Heart right ventricle (tissue), 16 donors: ENCODE results near the gene LAMA2. TPM values are rescaled to one million over a fixed set of nuclear protein-coding genes. Genes with fewer than 3 reads are reported as not detected.

Source experiments
- ATAC-seq, 8 donors: fragments of 200-7000 bp; cut with Tn5 transposase; one replicate each; pipeline ENCODE4 v1.9.1; 2020; ENCODE audit warnings: mild to moderate bottlenecking in 8 of 8, moderate library complexity in 8 of 8, moderate number of reproducible peaks in 1 of 8
- DNase-seq, 2 donors: peaks; one replicate each; pipeline ENCODE4 v3.0.0-alpha.2; 2020
- H3K27ac ChIP-seq, 10 donors: fragments of 200-600 bp; sonication (generic) in 2 of 10; one replicate each; pipeline versions ENCODE4 v1.5.0 to v1.8.0; 2020 to 2022; ENCODE audit warnings: mild to moderate bottlenecking in 3 of 10
- H3K27me3 ChIP-seq, 7 donors: fragments of 200-600 bp; one replicate each; pipeline ENCODE4 v1.8.0; 2021 to 2022; ENCODE audit warnings: mild to moderate bottlenecking in 2 of 7
- H3K36me3 ChIP-seq, 9 donors: fragments of 200-600 bp; sonication (generic) in 1 of 9; one replicate each; pipeline versions ENCODE4 v1.5.0 to v1.8.0; 2020 to 2022; ENCODE audit warnings: mild to moderate bottlenecking in 2 of 9
- H3K4me1 ChIP-seq, 9 donors: fragments of 200-600 bp; sonication (generic) in 1 of 9; one replicate each; pipeline versions ENCODE4 v1.5.0 to v1.8.0; 2020 to 2022; ENCODE audit warnings: mild to moderate bottlenecking in 4 of 9
- H3K4me3 ChIP-seq, 10 donors: fragments of 200-600 bp; sonication (generic) in 2 of 10; one replicate each; pipeline versions ENCODE4 v1.5.0 to v1.8.0; 2020 to 2022; ENCODE audit warnings: mild to moderate bottlenecking in 7 of 10, moderate library complexity in 2 of 10
- H3K9me3 ChIP-seq, 11 donors: fragments of 200-600 bp in 10 of 11; sonication (generic) in 2 of 11; one replicate each; pipeline versions ENCODE4 v1.5.0 to v1.8.0; 2013 to 2022; ENCODE audit warnings: mild to moderate bottlenecking in 2 of 11, control low read depth in 1 of 11, moderate library complexity in 1 of 11
- CTCF ChIP-seq, 9 donors: fragments of 200-600 bp; sonication (generic) in 2 of 9; IDR thresholded peaks; one replicate each; pipeline versions ENCODE4 v1.5.0 to v1.8.0; 2021 to 2022; ENCODE audit warnings: antibody characterized with exemption in 9 of 9, mild to moderate bottlenecking in 5 of 9, moderate library complexity in 1 of 9
- WGBS, 2 donors: extraction: QIAGEN DNeasy Blood & Tissue Kit; methylation state at CpG; one replicate each; pipeline ENCODE4 v1.1.7; 2013; ENCODE audit warnings: inconsistent platforms in 1 of 2; 5-methylcytosine and 5-hydroxymethylcytosine counted together
- intact Hi-C, 10 donors: fragments of 100-400 bp; cut with DNase I; formaldehyde crosslinking; loops; one replicate each; pipeline versions ENCODE4 v1.11.1 to v1.14.2; 2022
- polyA plus RNA-seq, 2 donors: library from polyadenylated mRNA; stranded (reverse); fragments of 200-250 nt; gene quantifications; one replicate each; pipeline ENCODE4 v1.2.3, GENCODE V29; 2013
- total RNA-seq, 10 donors: library from RNA; stranded (reverse); fragmentation: NEBNext Ultra II Directional in 3 of 10; extraction: Animal tissue kit (Norgen Biotek cat#: 25700) in 3 of 10; gene quantifications; one replicate each; pipeline versions ENCODE4 v1.2.1 to v1.2.4, GENCODE V29; 2021 to 2023
- donor health status: Arrhythmogenic right ventricular cardiomyopathy.
- donor health status: ischemic (EF 13 %, LVEDD 7.1; RV severe dilation, severe dysfunction).
- donor health status: healthy with polysubstance abuse.
- donor health status: DM: no; HTN: yes; CAD: no.
- donor health status: DM: no; HTN: no; CAD: no.
- donor health status: ischemic (EF 25% LVEDD 6.9; RV normal size, moderate dysfunction).
- donor health status: ischemic (EF 25% LVEDD 5.7; RV mildly dilated, moderate dysfunction).
- donor health status: healthy.
- donor health status: DM: yes; HTN: yes; CAD: no.
- donor health status: Ischemic cardiomyopathy.
- donor health status: ischemic (EF 35%, LVEDD 5.7; RV mildly dilated, moderate dysfunction).
- donor health status: nonischemic (EF 11% LVEDD 7.7; RV severe dilation, severe dysfunction).
- donor health status: DM: yes; HTN: yes; CAD: no.
- donor health status: PGD.
- donor health status: ischemic (EF 29% LVEDD 5.4; RV normal size, mild dysfunction).
- donor health status: nonischemic (EF 23%, LVEDD 6.1; RV moderate dilation, normal function).

Gene LAMA2
- total and polyA plus RNA-seq, 12 donors: 31.1 to 293 (median 223) TPM

- no peak for TF ChIP-seq CTCF (IDR thresholded peaks at IDR 0.05)
- no peak overlapping the region for H3K27ac ChIP-seq
- H3K36me3 ChIP-seq: peaks cover 0 to 80% (median 5%) of the 10 kb centered on the region in 9 donors
- DNase-seq: no peak
- H3K4me1 ChIP-seq: peaks cover 0 to 3% (median 0%) of the 10 kb centered on the region in 9 donors
- no peaks in the 10 kb centered on the region for H3K27me3 ChIP-seq
- WGBS, 2 donors: 88% methylated on average over 4 of the region's 4 CpGs
- no peaks in the 10 kb centered on the region for H3K9me3 ChIP-seq
- intact Hi-C loops: no loop called here
- H3K4me3 ChIP-seq: no peak overlapping the region
- no peak for ATAC-seq
These were observed 452.9 kb downstream of the LAMA2 start for GRCh38 chr6:129335792-129336191.

DNA sequence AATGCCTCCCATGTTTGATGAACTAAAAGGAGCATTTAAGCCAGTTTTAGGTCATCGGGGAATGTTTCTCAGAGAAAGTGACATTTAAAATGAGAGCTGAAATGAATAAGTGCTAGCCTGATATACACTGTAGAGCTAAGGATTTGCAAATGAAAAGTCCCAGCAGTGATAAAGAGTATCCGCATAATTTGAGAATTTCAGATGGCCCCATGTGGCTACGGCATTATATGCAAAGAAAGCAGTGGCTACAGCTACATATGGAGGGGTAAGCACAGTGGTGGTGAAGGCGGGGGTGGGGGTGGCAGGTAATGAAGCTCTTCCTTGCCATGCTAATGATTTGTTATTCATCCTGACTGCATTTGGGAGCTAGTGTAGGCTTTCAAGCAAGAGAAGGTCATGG is 455.7 kb downstream of the LAMA2 start:
- 92 to 95% methylated on average over 4 of the region's 4 CpGs for WGBS, 2 donors
- no peak for TF ChIP-seq CTCF (IDR thresholded peaks at IDR 0.05)
- intact Hi-C loops: no loop called here
- Histone ChIP-seq H3K27ac (no peak overlapping the region), H3K4me1 (peaks cover 0 to 18% (median 6%) of the 10 kb centered on the region in 9 donors), H3K4me3 (no peak overlapping the region), H3K36me3 (peaks cover 0 to 71% (median 4%) of the 10 kb centered on the region in 9 donors), H3K27me3 (no peaks in the 10 kb centered on the region), H3K9me3 (no peaks in the 10 kb centered on the region)
- DNase-seq (no peak), ATAC-seq (no peak)

DNA sequence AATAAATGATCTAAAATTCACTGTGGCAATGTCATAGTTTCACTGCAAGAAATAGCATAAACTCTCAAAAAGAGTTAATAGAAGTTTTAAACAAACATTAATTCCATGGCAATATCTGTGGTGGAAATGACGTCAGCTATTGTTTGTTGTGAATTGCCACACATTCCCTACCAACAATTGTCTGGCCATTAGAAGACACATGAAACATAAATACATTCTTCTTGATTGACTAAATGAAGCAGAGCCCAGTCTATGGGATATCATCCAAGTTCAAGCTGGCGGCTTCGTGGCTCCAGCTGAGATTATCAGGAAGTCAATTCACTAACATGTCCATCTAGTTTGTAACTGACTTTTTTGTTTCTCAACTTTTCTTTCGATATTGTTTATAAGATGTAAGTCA is 458.0 kb downstream of the LAMA2 start:
- Histone ChIP-seq H3K4me1 (peaks cover 0 to 20% (median 7%) of the 10 kb centered on the region in 9 donors), H3K9me3 (no peaks in the 10 kb centered on the region), H3K36me3 (peaks cover 0 to 69% (median 0%) of the 10 kb centered on the region in 9 donors), H3K4me3 (no peak overlapping the region), H3K27me3 (no peaks in the 10 kb centered on the region), H3K27ac (peak overlapping the region in 5 of 10 donors; percentile 1 to 57 (median 45))
- no peak for TF ChIP-seq CTCF (IDR thresholded peaks at IDR 0.05)
- DNase-seq (peak in 1 of 2 donors; percentile 21), ATAC-seq (peak in 6 of 8 donors; percentile 41 to 85 (median 58))
- WGBS, 2 donors: 34 to 48% methylated on average over 4 of the region's 4 CpGs
- intact Hi-C loops: no loop called here

DNA sequence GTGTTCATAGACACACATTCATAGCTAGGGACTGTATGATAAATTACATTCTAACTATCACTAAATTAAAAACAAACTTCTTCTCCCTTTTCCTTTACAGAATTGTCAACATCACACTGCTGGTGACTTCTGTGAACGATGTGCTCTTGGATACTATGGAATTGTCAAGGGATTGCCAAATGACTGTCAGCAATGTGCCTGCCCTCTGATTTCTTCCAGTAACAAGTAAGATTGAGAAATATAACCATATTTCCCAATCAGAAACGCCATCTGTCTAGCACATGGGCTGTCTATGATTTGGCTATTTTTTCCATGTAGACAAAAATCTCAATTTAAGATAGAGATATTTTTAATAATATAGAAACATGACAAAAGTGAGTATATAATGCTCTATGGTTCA is 459.3 kb downstream of the LAMA2 start:
- TF ChIP-seq CTCF (IDR thresholded peaks at IDR 0.05): no peak
- no peak overlapping the region for H3K4me3 ChIP-seq
- H3K4me1 ChIP-seq: peaks cover 0 to 24% (median 8%) of the 10 kb centered on the region in 9 donors
- peaks cover 0 to 61% (median 0%) of the 10 kb centered on the region in 9 donors for H3K36me3 ChIP-seq
- intact Hi-C loops: no loop called here
- no peaks in the 10 kb centered on the region for H3K9me3 ChIP-seq
- DNase-seq (no peak), ATAC-seq (peak in 1 of 8 donors; percentile 58)
- no peaks in the 10 kb centered on the region for H3K27me3 ChIP-seq
- peak overlapping the region in 7 of 10 donors; percentile 1 to 57 (median 38) for H3K27ac ChIP-seq
- WGBS, 2 donors: 23 to 54% methylated on average over 2 of the region's 2 CpGs
